Hematopoietic multipotent progenitor cell treated with erythropoietin and hydrocortisone succinate and interleukin-3 and kit ligand, for 4 days (in vitro differentiated cells): Measurements from ENCODE around the gene NODAL.

Source experiments
- DNase-seq: peaks from one replicate; pipeline ENCODE4 v3.0.0-alpha.2; 2015

The NODAL gene

DNA sequence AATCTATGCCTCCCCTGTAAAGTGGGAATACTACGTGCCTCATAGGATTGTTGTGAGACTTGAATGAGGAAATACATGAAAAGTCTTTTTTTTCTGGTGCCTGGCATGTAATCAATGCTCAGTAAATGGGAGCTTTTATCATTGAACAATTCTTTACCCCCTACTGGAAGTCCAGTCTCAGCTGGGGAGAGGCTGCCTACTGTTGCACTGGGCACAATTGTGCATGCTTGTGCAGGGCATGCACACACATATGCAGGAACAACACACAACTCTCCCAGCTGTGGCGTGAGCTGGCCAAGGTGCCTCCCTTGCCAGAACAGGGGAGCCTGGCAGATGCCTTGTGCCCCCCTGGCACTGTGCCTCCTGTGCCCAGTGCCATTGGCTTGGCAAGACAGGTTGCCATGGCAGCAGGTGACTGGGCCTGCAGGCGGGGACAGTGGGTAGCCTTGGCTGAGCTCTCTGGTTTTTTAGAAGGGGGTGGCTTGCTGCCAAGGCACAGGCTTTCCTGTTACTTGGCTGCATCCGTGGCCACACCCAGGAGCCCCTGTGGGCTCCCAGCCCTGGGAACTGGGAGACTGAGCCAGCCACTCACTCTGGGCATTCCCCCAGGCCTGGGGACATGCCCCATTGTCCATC is 21.0 kb upstream of the NODAL start:
- DNase-seq: peak; percentile 47

DNA sequence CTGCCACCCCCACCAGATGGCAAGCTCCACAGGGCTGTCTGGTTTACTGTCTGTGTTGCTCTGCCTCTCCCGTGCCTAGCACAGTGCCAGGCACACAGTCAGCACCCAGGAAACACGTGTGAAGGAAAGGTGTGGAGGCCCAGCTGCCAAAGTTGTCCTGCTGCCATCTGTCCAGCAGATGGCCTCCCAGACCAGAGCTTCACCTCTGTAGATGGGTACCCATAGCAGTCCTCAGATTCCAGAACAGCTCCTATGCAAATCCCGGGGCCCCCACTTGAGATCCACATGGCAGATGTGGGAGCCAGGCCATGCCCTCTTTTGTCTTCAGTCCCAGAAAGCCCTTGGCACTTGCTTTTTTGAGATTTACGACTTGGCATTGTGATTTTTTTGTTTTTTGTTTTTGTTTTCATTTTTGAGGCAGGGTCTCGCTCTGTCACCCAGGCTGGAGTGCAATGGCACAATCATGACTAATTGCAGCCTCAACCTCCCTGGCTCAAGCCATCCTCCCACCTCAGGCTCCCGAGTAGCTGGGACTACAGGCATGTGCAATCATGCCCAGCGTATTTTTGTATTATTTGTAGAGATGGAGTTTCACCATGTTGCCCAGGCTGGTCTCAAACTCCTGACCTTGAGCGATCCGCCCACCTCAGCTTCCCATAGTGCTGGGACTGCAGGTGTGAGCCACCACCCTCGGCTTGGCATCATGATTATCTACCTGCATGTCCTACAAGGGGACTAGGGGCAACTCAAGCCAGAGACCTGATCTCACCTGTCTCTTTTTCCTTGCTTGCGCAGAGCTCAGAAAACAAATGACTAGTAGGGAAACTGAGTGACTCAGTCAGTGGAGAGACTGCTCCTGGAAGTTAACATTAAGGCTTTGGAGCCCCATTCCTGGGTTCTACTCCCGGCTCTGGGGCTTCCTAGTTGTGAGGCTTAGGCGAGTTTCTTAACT is 20.2 kb upstream of the NODAL start:
- DNase-seq: peak; percentile 63

DNA sequence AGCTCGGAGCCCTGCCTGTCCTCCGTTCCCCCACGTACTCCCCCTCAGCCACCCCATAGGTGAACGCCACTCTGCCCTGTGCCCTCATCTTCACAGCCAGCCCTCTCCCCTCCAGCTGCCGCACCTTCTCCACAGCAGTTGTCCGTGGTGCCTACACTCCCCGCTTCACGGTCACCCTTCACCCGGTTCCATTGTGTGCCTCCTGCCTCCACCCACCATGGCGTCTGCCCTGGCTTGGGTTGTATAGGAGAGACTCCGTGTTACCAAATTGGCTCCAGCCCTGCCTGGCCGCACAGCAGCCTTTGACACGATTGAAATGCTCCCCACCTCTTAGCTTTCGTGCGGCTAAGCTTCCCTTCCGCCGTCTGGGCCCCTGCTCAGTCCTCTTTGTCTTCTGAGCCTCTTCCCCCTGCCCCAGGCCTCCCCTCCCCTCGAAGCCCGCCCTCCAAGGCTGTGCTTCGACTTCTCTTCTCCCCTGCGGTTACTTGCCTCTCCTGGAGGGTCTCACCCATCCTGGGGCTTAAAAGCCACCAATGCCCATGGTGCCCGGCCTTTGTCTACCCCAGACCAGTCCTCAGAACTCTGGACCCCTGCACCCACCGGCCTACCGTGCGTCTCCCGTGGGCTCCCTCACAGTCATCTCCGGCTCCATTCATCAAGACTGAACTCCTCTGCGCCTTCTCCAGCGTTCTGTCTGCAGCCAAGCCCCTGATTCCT is 18.5 kb upstream of the NODAL start:
- no peak for DNase-seq

DNA sequence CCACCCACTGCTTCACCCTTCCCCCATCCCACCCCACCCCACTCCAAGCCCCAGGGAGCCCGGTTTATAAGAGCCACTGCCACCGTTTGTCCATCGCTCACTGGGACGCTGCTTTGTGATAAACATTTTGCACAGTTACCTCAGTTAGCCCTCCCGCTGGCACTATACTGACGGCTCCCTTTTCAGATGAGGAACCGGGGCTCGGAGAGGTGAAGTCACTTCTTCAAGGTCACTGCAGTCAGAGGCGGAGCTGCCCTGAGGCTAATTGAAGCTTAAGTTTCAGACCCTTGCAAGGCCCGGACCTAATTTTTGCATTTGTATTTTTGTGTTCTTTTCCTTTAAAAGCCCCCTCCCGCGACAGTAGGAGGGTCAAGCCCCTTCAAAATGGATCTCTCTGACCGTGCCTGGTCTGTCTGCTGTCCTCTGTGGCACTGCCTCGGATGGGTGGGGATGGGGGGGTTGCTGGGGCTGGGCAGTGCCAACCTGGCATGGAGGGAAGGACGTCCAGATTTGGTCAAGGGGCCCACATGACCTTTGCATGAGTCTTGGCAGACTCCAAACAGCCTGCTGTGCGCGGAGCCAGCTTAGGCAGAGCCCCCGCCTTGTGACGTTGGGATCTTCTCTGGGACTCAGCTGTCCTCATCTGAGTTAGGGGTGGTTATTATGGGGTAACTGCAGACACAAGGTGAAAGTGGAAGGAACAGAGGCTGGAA is 17.7 kb upstream of the NODAL start:
- DNase-seq: peak; percentile 27

DNA sequence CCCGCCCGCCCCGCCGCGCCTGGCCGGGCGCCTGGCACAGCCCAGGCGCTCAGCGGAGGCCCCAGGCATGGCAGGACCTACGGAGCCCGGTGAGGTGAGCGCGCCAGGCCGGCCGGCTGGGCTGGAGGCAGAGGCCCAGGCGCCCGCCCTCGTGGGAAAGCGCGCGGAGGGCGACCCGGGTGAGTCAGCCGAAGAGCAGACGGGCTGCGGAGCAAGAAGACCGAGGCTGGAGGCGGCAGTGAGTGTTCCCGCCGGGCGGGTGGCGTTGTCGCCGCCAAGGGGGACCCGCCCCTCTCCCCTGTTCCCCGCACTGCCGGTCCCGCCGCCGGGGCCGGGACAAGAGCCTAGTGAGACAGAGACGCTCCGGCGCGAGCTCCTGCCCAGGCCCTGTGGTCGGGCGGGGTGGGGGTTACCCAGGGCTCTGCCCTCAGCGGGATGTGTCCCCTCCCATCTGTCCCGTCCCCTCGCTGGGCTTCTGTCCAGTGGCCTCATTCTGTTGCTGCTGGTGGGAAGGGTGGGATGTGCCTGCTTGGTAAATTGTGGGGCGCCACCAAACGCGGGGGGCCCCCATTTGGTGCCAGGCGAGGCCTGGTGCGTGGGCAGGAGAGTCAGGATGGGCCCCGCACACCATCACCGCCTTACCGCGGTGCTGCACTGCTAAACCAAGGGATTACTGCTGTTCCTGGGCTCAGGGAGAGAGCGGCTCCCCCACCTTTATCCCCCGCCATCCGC is 17.0 kb upstream of the NODAL start:
- DNase-seq: peak; percentile 69

DNA sequence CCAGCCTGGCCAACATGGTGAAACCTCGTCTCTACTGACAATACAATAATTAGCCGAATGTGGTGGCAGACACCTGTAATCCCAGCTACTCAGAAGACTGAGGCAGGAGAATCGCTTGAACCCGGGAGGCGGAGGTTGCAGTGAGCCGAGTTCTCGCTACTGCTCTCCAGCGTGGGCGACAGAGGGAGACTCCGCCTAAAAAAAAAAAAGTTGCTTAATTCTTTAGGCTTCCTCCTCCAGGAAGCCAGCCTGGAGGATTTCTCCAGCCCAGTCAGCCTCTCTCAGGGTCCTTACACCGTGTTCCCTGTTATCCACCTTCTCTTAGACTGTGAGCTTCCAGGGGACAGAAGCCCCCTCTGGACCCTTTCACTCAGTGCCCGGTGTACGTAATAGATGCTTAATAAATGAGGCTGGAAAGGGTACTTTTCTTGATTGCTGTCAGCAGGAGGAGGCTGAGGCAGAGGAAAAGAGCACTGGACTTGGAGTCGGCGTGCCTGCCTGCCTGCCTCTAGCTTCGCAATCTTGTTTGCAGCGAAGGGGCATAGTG is 16.4 kb upstream of the NODAL start:
- no peak for DNase-seq

DNA sequence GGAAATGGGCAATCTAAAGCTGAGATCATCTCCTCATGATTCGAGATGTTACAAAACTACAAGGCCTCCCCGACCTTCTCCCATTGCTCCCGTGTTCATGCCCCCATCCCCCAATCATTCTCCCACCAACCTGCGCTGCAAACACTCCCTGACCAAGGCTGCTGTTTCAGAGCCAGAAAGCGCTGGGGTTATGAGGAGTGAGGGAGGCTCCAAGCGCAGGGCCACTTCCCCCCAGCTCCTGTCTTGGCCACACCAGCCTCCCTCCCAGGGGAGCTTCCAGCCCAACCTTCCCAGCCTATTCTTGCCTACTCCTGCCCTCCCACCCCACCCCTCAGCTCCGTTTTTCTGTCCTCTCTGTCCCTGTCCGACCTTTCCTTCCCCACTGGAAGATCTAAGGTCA is 14.7 kb upstream of the NODAL start:
- DNase-seq: no peak

DNA sequence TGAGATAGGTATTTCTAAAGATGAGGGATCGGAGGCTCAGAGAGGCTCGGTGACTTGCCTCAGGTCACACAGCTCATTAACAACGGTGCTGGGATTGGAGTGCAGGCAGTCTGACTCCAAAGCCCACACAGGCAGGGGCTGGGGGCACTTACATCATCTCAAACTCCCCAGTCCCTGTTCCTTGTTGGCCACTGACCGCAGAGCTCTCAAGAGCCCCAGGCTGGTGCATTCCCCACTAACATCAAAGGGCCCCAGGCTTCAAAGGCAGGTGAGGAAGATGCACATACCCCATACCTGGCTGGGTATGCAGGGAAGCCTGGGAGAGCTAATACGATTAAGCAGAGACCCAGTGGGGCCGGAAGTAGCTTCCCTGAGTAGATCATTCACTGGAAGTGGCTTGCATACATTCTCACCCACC is 13.7 kb upstream of the NODAL start:
- no peak for DNase-seq

DNA sequence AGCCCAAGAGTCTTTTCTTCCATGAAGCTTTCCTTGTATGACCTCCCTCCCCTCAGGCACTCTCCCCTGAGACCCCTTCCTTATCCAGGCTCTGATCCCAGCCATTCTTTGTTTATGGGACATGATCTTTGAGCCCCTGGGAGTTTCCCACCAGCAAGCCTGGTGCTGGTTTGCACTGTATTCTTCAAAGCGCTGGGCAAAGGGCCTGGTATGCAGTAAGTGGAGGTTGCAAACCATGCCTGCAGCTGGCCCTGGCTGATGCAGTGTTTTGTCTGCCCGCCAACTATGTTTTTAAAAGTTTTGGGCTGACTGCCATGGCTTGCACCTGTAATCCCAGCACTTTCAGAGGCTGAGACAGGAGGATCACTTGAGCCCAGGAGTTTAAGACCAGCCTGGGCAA is 6.8 kb upstream of the NODAL start:
- DNase-seq: no peak

DNA sequence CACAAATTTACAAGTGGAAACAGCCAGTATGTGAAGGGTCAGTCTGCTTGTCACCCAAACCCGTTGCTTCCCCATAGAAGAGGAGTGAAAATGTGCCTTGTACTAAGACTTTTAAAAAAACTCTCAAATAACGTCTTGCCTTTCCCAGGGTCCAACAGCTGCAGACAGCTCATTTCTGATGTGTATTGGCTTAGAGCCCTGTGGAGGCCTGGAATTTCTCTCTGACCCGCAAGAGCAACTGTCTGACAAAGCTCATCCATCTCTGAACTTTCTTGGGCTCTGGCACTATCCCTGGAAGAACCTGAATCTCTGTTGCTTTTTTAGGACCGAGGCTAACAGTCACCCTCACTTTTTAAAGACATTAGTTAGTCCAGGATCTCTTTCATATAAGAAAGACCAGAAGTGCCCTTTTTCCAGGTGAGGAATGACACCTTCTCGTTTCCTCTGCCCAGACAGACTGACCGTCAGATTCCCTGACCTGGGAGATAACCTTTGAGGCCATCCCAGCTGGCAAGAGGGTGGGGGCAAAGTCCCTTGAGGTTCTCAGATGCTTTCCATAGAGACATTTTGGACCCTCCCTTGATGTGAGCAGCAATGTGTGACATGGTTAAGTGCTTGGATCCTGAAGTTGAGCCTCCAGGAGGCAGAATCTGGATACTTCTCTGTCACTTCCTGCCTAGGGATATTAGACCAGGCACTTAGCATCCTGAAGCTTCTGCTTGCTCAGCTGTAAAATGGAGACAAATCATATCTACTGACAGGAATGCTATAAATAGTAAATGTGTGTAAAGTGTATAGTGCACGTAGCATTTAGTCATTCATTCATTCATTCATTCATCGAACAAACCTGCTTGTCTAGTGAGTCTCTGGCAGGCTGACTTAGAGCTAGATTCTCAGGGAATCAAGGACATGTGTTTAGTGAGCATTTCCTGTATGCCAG is 4.5 kb upstream of the NODAL start:
- no peak for DNase-seq

DNA sequence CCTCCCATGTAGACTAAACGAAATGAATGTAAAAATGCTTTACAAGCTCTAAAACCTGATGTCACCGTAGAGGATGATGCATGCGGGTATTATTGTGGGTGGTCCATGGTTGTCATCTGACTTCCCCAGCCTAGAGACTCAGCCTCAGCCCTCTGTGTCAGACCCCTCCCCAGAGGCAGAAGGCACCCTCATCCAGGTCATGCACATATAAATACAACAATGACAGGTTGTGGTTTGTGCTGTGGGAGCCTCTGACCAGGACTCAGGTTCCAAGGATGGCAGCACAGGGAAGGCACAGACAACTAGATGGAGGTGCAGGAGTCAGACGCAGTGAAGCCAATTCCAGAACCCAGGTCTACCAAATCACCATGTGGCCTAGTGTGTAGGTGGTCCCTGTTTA is 3.3 kb upstream of the NODAL start:
- no peak for DNase-seq

DNA sequence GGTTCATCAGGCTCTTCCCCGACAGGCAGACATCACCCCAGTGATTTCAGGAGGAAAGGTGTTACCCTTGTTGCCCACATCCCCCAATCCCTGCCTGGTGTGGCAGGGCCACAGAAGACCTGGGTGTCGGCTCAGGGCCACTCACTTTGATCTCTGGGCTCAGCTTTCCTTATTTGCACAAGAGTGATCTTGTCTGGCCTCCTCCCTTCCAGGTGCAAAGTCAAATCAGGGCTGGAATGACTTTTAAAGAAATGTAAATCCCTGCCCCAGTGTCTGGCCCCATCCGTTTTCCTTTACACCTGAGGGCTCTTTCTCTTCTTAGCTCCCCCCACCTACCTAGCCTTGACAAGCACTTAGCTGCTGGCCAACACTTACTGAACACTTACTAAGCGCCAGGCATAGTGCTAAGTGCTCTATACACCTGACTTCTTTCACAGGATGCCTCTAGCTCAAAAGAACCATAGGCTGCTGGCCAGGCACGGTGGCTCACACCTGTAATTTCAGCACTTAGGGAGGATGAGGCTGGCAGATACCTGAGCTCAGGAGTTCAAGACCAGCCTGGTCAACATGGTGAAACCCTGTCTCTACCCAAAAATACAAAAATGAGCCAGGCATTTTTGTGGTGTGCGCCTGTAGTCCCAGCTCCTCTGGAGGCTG is 979 bp upstream of the NODAL start:
- no peak for DNase-seq

DNA sequence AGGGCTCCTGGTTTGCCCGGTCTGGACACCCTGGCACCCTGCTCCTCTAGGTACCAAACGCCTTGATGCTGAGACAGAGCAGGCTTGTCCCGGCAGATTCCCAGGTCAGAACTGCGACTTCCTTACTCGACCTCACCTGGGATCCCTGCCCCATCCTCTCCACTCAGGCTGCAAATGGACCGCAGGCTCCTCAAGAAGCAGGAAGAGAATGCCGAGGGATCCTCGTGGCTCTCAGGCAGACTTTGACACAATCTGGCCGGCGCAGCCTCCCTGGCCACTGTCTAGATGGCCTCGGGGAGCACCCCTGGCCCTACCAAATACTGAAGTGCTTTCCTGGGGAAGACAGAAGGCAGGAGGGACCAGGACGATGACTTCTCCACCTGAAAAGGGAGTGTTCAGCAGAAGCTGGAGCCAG is 421 bp upstream of the NODAL start:
- no peak for DNase-seq

DNA sequence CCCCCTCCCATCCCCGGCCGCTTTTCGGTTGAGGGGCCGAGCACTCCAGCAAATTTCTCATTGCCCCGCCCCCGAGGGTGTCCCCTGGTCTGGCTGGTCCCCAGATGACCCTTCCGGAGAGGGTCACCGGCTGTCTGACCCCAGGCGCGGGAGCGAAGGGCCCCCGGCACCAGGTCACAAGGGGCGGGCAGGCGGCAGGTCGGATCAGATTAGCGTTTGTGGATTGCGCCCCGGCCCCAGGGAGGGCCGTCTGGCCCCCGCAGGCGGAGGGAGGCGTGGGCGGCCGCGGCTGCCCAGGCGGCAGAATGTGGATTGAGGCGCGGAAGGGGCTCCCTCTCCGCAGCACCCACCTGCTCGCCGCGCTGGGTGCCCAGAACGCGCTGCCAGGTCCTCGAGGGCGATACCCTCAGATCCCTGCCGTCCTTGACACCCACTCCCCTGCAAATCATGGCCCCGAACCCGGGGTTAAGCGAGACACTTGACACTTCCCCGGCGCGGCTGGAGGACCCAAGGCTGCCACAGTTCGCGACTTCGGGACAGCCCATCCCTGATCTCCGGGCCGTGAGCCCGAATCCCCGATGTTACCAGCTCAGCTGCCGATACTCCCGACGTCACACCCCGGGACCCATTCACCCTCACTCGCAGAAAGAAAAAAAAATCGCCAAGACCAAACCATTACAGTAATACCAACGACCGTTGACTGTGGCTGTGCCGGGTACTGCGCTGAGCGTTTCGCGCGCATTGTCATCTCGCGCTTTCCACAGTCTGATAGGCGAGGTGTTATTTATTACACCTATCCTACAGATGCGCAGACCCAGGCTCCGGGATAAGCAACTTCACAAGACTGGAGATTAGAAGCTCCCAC is 953 bp downstream of the NODAL start:
- peak; percentile 36 for DNase-seq

DNA sequence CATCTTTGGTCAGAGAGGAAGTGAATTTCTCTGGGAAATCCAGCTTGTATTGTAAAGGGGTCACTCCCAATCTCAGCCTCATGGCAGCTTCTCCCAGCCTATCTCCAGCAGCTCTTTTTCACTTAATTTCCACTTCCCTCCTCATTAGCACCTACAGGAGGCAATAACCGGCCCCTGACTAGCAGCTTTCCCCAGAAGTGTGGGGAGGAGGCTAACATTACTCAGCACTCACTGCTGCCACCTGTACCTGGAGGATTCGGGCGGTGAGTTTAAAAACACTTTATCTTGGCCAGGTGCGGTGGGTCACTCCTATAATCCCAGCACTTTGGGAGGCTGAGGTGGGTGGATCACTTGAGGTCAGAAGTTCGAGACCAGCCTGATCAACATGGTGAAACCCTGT is 3.8 kb downstream of the NODAL start:
- no peak for DNase-seq

DNA sequence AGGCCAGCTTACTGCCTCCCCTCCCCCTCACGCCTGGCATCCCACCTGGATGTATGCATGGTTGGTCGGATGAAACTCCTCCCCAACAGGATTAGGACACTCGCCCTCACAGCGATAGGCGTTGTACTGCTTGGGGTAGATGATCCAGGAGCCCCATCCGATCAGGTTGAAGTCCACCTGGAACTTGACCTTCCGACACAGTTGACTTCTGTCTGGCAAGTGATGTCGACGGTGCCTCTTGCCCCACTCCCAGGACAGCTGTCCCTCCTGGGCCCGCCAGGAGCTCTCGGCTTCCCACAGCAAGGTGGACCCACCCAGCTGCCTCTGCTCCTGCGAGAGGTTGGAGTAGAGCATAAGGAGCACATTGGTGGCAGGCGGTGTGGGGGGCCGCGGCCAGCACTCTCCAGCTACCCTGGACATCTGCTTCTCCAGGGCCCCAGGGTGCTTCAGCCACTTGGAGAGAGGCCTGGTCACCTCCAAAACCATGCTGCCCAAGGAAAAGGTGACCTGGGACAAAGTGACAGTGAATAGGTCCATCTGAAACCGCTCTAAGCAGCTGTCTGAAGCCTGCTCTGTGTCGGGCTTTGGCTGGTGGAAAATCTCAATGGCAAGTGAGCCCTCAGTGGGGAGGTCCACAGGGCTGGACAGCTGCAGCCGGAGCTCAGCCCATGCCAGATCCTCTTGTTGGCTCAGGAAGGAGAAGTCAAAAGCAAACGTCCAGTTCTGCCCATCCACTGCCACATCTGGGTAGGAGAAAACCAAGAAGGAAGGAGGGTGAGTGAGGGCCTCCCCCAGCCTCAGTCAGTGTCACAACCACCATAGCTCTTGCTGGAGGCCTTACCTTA is 6.0 kb downstream of the NODAL start:
- no peak for DNase-seq

DNA sequence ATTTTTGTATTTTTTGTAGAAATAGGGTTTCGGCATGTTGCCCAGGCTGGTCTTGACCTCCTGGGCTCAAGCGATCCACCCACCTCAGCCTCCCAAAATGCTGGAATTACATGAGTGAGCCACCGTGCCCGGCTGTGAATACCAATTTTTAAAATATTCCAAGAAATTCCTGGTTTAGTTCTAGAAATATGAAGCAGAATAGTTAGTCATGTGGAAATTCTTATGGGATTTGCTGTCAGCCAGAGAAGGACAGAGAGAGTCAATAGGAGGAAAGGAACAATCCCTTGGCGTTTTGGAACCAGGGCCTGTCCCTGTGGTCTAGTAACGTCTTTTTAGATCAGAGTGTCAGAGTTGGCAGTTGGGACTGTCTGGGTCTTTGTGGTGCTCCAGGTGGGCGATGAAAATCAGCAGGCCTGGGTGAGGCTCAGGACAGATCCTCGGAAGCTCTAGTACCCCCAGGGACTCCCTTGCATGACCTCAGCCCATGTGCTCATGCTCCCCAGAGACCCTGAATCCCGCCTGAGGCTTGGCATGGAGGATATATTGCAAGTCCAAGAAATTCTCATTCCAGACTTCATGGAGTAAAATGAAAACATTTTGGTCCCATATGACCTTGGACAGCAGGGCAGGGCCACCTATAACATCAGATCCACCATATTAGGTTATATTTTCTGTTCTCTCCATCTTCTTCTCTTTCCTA is 7.8 kb downstream of the NODAL start:
- DNase-seq: no peak
